Measurements from ENCODE around the gene HLCS.

GRCh38 chr21:36904093-36904666 lies 62.3 kb downstream of the HLCS start:
- TF ChIP-seq POLR2A (IDR thresholded peaks at IDR 0.05) (no peak), CTCF (IDR thresholded peaks at IDR 0.05) (no peak)

All from prostate gland (tissue), 2 donors.